ENCODE measurements around the gene CLCN6. TPM values are rescaled to one million over a fixed set of nuclear protein-coding genes. Genes with fewer than 3 reads are reported as not detected.

The CLCN6 gene
- total RNA-seq, 1 experiment from 2014 or later = 13.7 TPM

- H3K79me2 ChIP-seq (ENCODE audit: insufficient read depth, low read length) = no peaks in the 10 kb centered on the region
- H3K4me1 ChIP-seq (ENCODE audit: control insufficient read depth in 1 of 2, insufficient read depth in 2 of 2, low read length in 2 of 2) = peaks cover 4 to 8% of the 10 kb centered on the region in 2 experiments; a peak in 3 of 4 replicates
- TF ChIP-seq EZH2 (IDR thresholded peaks at IDR 0.05) (no peak), SP1 (IDR thresholded peaks at IDR 0.05; ENCODE audit: low read depth) (no peak), CEBPB (IDR thresholded peaks at IDR 0.05; ENCODE audit: low read depth) (no peak), MAX (IDR thresholded peaks at IDR 0.05) (no peak), ZBTB33 (IDR thresholded peaks at IDR 0.05; ENCODE audit: extremely low read depth, insufficient replicate concordance, low read length) (no peak), TCF7L2 (IDR thresholded peaks at IDR 0.05; ENCODE audit: borderline replicate concordance, extremely low read depth, insufficient read depth, insufficient read length) (no peak), REST (IDR thresholded peaks at IDR 0.05; ENCODE audit: low read depth) (no peak), ZFX (IDR thresholded peaks at IDR 0.05) (no peak), CTCF (IDR thresholded peaks at IDR 0.05 in 2 of 3, conservative IDR thresholded peaks at IDR 0.05 in 1 of 3; ENCODE audit: borderline replicate concordance in 1 of 3, insufficient read depth in 1 of 3, low read depth in 2 of 3, low read length in 2 of 3) (no peak)
- ATAC-seq = no peak
- BruUV-seq (replicated peaks) = no TSS peak
- intact Hi-C loops (cut with micrococcal nuclease) = no loop called here
- no peak overlapping the region for H2AFZ ChIP-seq (ENCODE audit: low read depth, low read length, poor library complexity, severe bottlenecking)
- POLR2A ChIA-PET = no interaction called here
- H3K36me3 ChIP-seq (ENCODE audit: control insufficient read depth in 1 of 2, insufficient read depth in 2 of 2, low read length in 2 of 2) = no peaks in the 10 kb centered on the region
- H3K27ac ChIP-seq (ENCODE audit: low read depth, low read length) = no peak overlapping the region
- RAD21 ChIA-PET (ENCODE audit: low non-redundant PET in 1 of 2, low total read pairs in 2 of 2, uncharacterized antibody in 2 of 2, unreplicated experiment in 2 of 2) = no interaction called here
- DNase-seq (ENCODE audit: low read depth, low spot score) = no peak
- CTCF ChIA-PET = no interaction called here
- no peak overlapping the region for H3K4me3 ChIP-seq (replicated peaks in 1 of 2; ENCODE audit: low read depth in 1 of 2, low read length in 2 of 2)
- H3K27me3 ChIP-seq (ENCODE audit: insufficient read depth, low read length) = peaks cover 56% of the 10 kb centered on the region
- no peaks in the 10 kb centered on the region for H4K20me1 ChIP-seq (ENCODE audit: insufficient read depth)
- H3K9ac ChIP-seq (ENCODE audit: low read length) = no peak overlapping the region
- H3K9me2 ChIP-seq (ENCODE audit: insufficient read depth) = no peaks in the 10 kb centered on the region
- H3K4me2 ChIP-seq (ENCODE audit: low read length) = no peak overlapping the region
- no peaks in the 10 kb centered on the region for H3K9me3 ChIP-seq (ENCODE audit: control insufficient read depth in 1 of 2, insufficient read depth in 1 of 2, low read depth in 1 of 2, low read length in 2 of 2)
Observed at GRCh38 chr1:11858158-11858557, 52.2 kb downstream of the CLCN6 start.

All from HCT116 (cell line).